HepG2 (cell line): ENCODE results near the gene FANCL. TPM values are rescaled to one million over a fixed set of nuclear protein-coding genes. Genes with fewer than 3 reads are reported as not detected.

ENCODE experiments used
- CSRNP2 ChIP-seq: sonication (generic); formaldehyde crosslinking; conservative IDR thresholded peaks from 2 replicates; pipeline ENCODE4 v1.8.0; 2022; ENCODE audit warnings: low read depth, missing genetic modification reagents
- HDAC2 ChIP-seq: sonication (generic); formaldehyde crosslinking; IDR thresholded peaks from 2 replicates; pipeline ENCODE4 v1.4.0; 2020; ENCODE audit warnings: missing genetic modification reagents
- JARID2 ChIP-seq: sonication (generic); formaldehyde crosslinking; IDR thresholded peaks from 2 replicates; pipeline ENCODE4 v1.8.1; 2023; ENCODE audit warnings: missing genetic modification reagents, inconsistent platforms; ENCODE audit not compliant: insufficient replicate concordance
- MTF1 ChIP-seq: sonication (generic); formaldehyde crosslinking; IDR thresholded peaks from 2 replicates; pipeline ENCODE4 v1.5.0; 2020; ENCODE audit warnings: missing genetic modification reagents
- POGZ ChIP-seq: sonication (generic); formaldehyde crosslinking; IDR thresholded peaks from 2 replicates; pipeline ENCODE4 v1.4.0; 2020; ENCODE audit warnings: mild to moderate bottlenecking, missing genetic modification reagents
- REXO4 ChIP-seq: sonication (generic); formaldehyde crosslinking; IDR thresholded peaks from 2 replicates; pipeline ENCODE4 v1.8.0; 2022; ENCODE audit warnings: missing genetic modification reagents, mild to moderate bottlenecking, borderline replicate concordance
- RORA ChIP-seq: sonication (generic); formaldehyde crosslinking; IDR thresholded peaks from 2 replicates; pipeline ENCODE4 v1.5.0; 2020; ENCODE audit warnings: mild to moderate bottlenecking, missing genetic modification reagents, moderate library complexity
- SNAPC2 ChIP-seq: sonication (generic); formaldehyde crosslinking; IDR thresholded peaks from 2 replicates; pipeline ENCODE4 v1.8.1; 2022; ENCODE audit warnings: mild to moderate bottlenecking, missing genetic modification reagents
- SP140L ChIP-seq: sonication (generic); formaldehyde crosslinking; IDR thresholded peaks from 2 replicates; pipeline ENCODE4 v1.4.0; 2020; ENCODE audit warnings: missing genetic modification reagents, borderline replicate concordance
- TCF7L2 ChIP-seq: IDR thresholded peaks from 2 replicates; pipeline ENCODE4 v1.6.1; 2011; ENCODE audit warnings: mild to moderate bottlenecking, low read depth, low read length, moderate library complexity
- TEAD2 ChIP-seq: sonication (generic); formaldehyde crosslinking; IDR thresholded peaks from 2 replicates; pipeline ENCODE4 v1.9.0; 2021; ENCODE audit warnings: missing genetic modification reagents
- ZFYVE20 ChIP-seq: sonication (generic); formaldehyde crosslinking; IDR thresholded peaks from 2 replicates; pipeline ENCODE4 v1.8.0; 2023; ENCODE audit warnings: low read depth, mild to moderate bottlenecking, moderate library complexity, missing genetic modification reagents, borderline replicate concordance
- ZNF292 ChIP-seq: sonication (generic); formaldehyde crosslinking; IDR thresholded peaks from 2 replicates; pipeline ENCODE4 v1.8.1; 2022; ENCODE audit warnings: mild to moderate bottlenecking, low read depth, missing genetic modification reagents, borderline replicate concordance
- ZNF354B ChIP-seq: sonication (generic); formaldehyde crosslinking; IDR thresholded peaks from 2 replicates; pipeline ENCODE4 v1.8.0; 2022; ENCODE audit warnings: mild to moderate bottlenecking, missing genetic modification reagents
- ZNF431 ChIP-seq: sonication (generic); formaldehyde crosslinking; IDR thresholded peaks from 2 replicates; pipeline ENCODE4 v1.9.0; 2022; ENCODE audit warnings: missing genetic modification reagents, low read depth, mild to moderate bottlenecking, borderline replicate concordance
- ZNF687 ChIP-seq: sonication (generic); formaldehyde crosslinking; IDR thresholded peaks from 2 replicates; pipeline ENCODE4 v1.5.1; 2020; ENCODE audit warnings: mild to moderate bottlenecking, missing genetic modification reagents, moderate library complexity
- polyA plus RNA-seq, 8 experiments: library from polyadenylated mRNA; depleted of rRNA in 3 of 8; stranded (reverse) in 7 of 8; unstranded in 1 of 8; fragments of >200 nt; fragmentation: Illumina TruSeq in 4 of 8; extraction: Trizol in 4 of 8; gene quantifications; 2 replicates each; pipeline versions ENCODE4 v1.2.1 to v1.2.3, GENCODE V29; 2011 to 2016; ENCODE audit warnings: low read depth in 4 of 8, missing spikeins in 1 of 8, mixed read lengths in 1 of 8; ENCODE audit not compliant: insufficient read depth in 1 of 8
- total RNA-seq, 5 experiments: library from RNA; depleted of rRNA; stranded (reverse); fragments of >200 nt; fragmentation: Illumina TruSeq; extraction: Trizol; gene quantifications; 2 replicates each; pipeline ENCODE4 v1.2.3, GENCODE V29; 2016; ENCODE audit warnings: low read depth in 1 of 5
- TF ChIP-seq, protein P1 (sequence below): sonication (generic); formaldehyde crosslinking; IDR thresholded peaks from 2 replicates; pipeline ENCODE4 v1.8.0; 2022; ENCODE audit warnings: missing genetic modification reagents, mild to moderate bottlenecking, inconsistent platforms, borderline replicate concordance
- TF ChIP-seq, protein P2 (sequence below): sonication (generic); formaldehyde crosslinking; IDR thresholded peaks from 2 replicates; pipeline ENCODE4 v1.5.0; 2020; ENCODE audit warnings: missing genetic modification reagents

The FANCL gene
- total and polyA plus RNA-seq, 2 of the 13 experiments (the other 11 are each of a cell fraction or from before 2014, with no cell fraction given), result 40.7 to 66.8 TPM

DNA sequence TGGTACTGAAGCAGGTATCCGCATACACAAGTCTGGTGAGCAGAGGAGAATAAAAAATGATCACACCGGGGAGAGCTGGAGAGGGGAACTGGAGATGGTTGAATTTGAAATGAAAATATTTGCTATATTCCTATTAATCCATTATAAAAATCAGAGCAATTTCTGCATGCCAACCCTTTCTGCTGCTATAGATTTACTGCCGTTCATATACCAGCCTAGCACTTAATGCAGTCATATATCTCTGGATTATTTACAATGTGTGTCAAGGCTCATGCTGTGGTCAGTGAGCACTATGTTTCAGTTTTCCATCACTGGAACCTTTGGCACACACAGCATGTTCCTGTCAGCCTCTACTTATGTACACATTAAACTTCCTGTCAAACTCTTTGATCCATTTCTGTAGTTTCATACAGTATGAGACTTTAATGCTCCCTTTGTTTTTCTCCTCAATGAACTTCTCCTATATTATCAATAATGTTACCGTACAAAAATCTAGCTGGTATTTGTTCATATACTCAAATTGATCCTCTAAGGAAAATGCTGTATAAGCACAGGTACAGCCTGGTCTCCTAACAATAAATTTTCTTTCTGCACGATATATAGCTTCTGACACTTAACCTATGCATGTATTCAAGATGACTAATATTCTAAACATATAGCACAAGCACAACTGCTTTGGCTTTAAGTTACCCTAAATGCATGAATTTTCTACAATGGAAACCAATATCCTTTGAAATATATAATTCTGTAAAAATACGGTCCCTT, 36.7 kb downstream of the FANCL start (continued):
- no peak for TF ChIP-seq ZNF431
- TF ChIP-seq, protein P1, sequence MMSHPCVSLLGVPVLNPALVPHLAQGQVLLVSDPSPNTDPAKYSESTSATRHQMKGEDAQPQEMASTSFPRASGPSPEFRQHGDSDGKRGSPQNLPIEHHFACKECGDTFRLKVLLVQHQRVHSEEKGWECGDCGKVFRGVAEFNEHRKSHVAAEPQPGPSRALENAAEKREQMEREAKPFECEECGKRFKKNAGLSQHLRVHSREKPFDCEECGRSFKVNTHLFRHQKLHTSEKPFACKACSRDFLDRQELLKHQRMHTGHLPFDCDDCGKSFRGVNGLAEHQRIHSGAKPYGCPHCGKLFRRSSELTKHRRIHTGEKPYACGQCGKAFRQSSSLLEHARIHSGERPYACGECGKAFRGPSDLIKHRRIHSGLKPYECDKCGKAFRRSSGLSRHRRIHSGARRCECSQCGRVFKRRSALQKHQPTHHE (CRISPR knock-in tag), result no peak
- no peak for TF ChIP-seq CSRNP2
- TF ChIP-seq JARID2 (CRISPR knock-in tag), result no peak
- TF ChIP-seq, protein P2, sequence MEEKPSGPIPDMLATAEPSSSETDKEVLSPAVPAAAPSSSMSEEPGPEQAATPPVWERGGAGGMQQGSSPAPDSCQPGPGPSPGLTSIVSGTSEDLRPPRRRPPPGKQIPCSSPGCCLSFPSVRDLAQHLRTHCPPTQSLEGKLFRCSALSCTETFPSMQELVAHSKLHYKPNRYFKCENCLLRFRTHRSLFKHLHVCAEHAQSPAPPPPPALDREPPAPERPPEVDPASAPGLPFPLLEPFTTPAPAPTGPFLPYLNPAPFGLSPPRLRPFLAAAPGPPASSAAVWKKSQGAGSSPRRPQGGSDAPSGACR, result no peak
- TF ChIP-seq REXO4 (CRISPR knock-in tag), result no peak
- TF ChIP-seq RORA, result 0 out of 2 replicates have a peak, but pooled peaks have one; percentile 25
- TF ChIP-seq POGZ (CRISPR knock-in tag), result peak; percentile 89
- TF ChIP-seq ZNF687 (CRISPR knock-in tag), result no peak
- TF ChIP-seq TCF7L2, result no peak
- no peak for TF ChIP-seq TEAD2 (CRISPR knock-in tag)
- TF ChIP-seq HDAC2, result peak; percentile 90
- TF ChIP-seq MTF1, result no peak
- TF ChIP-seq ZNF354B (CRISPR knock-in tag), result no peak
- TF ChIP-seq ZFYVE20 (CRISPR knock-in tag), result no peak
- peak; percentile 81; the same call in 1 of the 2 replicates for TF ChIP-seq ZNF292 (CRISPR knock-in tag)
- TF ChIP-seq SP140L (CRISPR knock-in tag), result no peak
- no peak for TF ChIP-seq SNAPC2
